Measurements from ENCODE around the gene RPA3. TPM values are rescaled to one million over a fixed set of nuclear protein-coding genes. Genes with fewer than 3 reads are reported as not detected.

The RPA3 gene
- polyA plus RNA-seq, 1 donor (not counting 4 experiments of a cell fraction or from before 2014, with no cell fraction given), result 51.1 TPM

- Histone ChIP-seq H4K20me1 (ENCODE audit: control insufficient read depth, extremely low read depth, insufficient read depth, low read length) (no peaks in the 10 kb centered on the region), H3K4me1 (ENCODE audit: control insufficient read depth, extremely low read depth, insufficient read depth, low read length) (peaks cover 3% of the 10 kb centered on the region), H3K27me3 (ENCODE audit: control insufficient read depth, extremely low read depth, insufficient read depth, low read length) (no peaks in the 10 kb centered on the region), H3K9me1 (ENCODE audit: control insufficient read depth, extremely low read depth, insufficient read depth, low read length) (no peaks in the 10 kb centered on the region), H2AFZ (ENCODE audit: control insufficient read depth, low read length) (no peak overlapping the region), H3K9me3 (ENCODE audit: control insufficient read depth, low read depth, low read length) (no peaks in the 10 kb centered on the region), H3K4me3 (ENCODE audit: control insufficient read depth in 2 of 3, extremely low read depth in 1 of 3, insufficient read depth in 2 of 3, low read depth in 1 of 3, low read length in 3 of 3) (peak overlapping the region in 1 of 3 experiments; percentile 18), H3K36me3 (ENCODE audit: control insufficient read depth in 2 of 2, extremely low read depth in 1 of 2, insufficient read depth in 2 of 2, low read length in 2 of 2) (no peaks in the 10 kb centered on the region), H3K9ac (ENCODE audit: control insufficient read depth, extremely low read depth, insufficient read depth, low read length) (no peak overlapping the region), H3K27ac (ENCODE audit: control insufficient read depth, insufficient read depth, low read length) (no peak overlapping the region), H3K4me2 (ENCODE audit: control insufficient read depth, extremely low read depth, insufficient read depth, low read depth, low read length) (no peak overlapping the region), H3K79me2 (ENCODE audit: control insufficient read depth, insufficient read depth, low read length) (no peaks in the 10 kb centered on the region)
- DNase-seq (ENCODE audit: low read depth, low spot score) (no peak), FAIRE-seq (no peak)
- dilution Hi-C loops (cut with MboI; ENCODE audit: extremely low pct_ligation_motif_present, low sequenced_read_pairs), result no loop called here
- no peak for TF ChIP-seq CTCF (optimal IDR thresholded peaks at IDR 0.05 in 1 of 3, IDR thresholded peaks at IDR 0.05 in 1 of 3, conservative IDR thresholded peaks at IDR 0.05 in 1 of 3; ENCODE audit: extremely low read depth in 1 of 3, insufficient read depth in 2 of 3, low read length in 3 of 3)
- TF ChIP-seq EZH2 (IDR thresholded peaks at IDR 0.05; ENCODE audit: low read length), result no peak
Observed at GRCh38 chr7:7687800-7688199, 30.6 kb downstream of the RPA3 start.

- DNase-seq (ENCODE audit: low read depth, low spot score) (no peak), FAIRE-seq (peak; percentile 36)
- H4K20me1 ChIP-seq (ENCODE audit: control insufficient read depth, extremely low read depth, insufficient read depth, low read length), result no peaks in the 10 kb centered on the region
- H3K9me1 ChIP-seq (ENCODE audit: control insufficient read depth, extremely low read depth, insufficient read depth, low read length), result no peaks in the 10 kb centered on the region
- TF ChIP-seq EZH2 (IDR thresholded peaks at IDR 0.05; ENCODE audit: low read length) (no peak), CTCF (optimal IDR thresholded peaks at IDR 0.05 in 1 of 3, IDR thresholded peaks at IDR 0.05 in 1 of 3, conservative IDR thresholded peaks at IDR 0.05 in 1 of 3; ENCODE audit: extremely low read depth in 1 of 3, insufficient read depth in 2 of 3, low read length in 3 of 3) (no peak)
- no peaks in the 10 kb centered on the region for H3K27me3 ChIP-seq (ENCODE audit: control insufficient read depth, extremely low read depth, insufficient read depth, low read length)
- no peak overlapping the region for H3K4me2 ChIP-seq (ENCODE audit: control insufficient read depth, extremely low read depth, insufficient read depth, low read depth, low read length)
- H3K27ac ChIP-seq (ENCODE audit: control insufficient read depth, insufficient read depth, low read length), result no peak overlapping the region
- no peaks in the 10 kb centered on the region for H3K36me3 ChIP-seq (ENCODE audit: control insufficient read depth in 2 of 2, extremely low read depth in 1 of 2, insufficient read depth in 2 of 2, low read length in 2 of 2)
- H3K9ac ChIP-seq (ENCODE audit: control insufficient read depth, extremely low read depth, insufficient read depth, low read length), result no peak overlapping the region
- H3K79me2 ChIP-seq (ENCODE audit: control insufficient read depth, insufficient read depth, low read length), result no peaks in the 10 kb centered on the region
- dilution Hi-C loops (cut with MboI; ENCODE audit: extremely low pct_ligation_motif_present, low sequenced_read_pairs), result no loop called here
- no peak overlapping the region for H3K4me3 ChIP-seq (ENCODE audit: control insufficient read depth in 2 of 3, extremely low read depth in 1 of 3, insufficient read depth in 2 of 3, low read depth in 1 of 3, low read length in 3 of 3)
- H3K4me1 ChIP-seq (ENCODE audit: control insufficient read depth, extremely low read depth, insufficient read depth, low read length), result peaks cover 8% of the 10 kb centered on the region
- no peaks in the 10 kb centered on the region for H3K9me3 ChIP-seq (ENCODE audit: control insufficient read depth, low read depth, low read length)
- H2AFZ ChIP-seq (ENCODE audit: control insufficient read depth, low read length), result no peak overlapping the region
Observed at GRCh38 chr7:7686811-7687508, 31.4 kb downstream of the RPA3 start.
